BLaER1 treated with 17β-estradiol and CSF1 and Interleukin-3, amounts not matched to agents 10 nM and 100 nM (cell line): Measurements from ENCODE around the gene MMP25.

ENCODE experiments used
- H3K27ac ChIP-seq, 11 experiments: shearing (Covaris generic); formaldehyde crosslinking; 2 replicates each; pipeline ENCODE4 v1.8.1; 2022
- H3K27me3 ChIP-seq, 11 experiments: shearing (Covaris generic); formaldehyde crosslinking; 2 replicates each; pipeline ENCODE4 v1.8.1; 2022
- H3K36me3 ChIP-seq, 11 experiments: shearing (Covaris generic); formaldehyde crosslinking; 2 replicates each; pipeline ENCODE4 v1.8.1; 2022
- H3K4me1 ChIP-seq, 10 experiments: shearing (Covaris generic); formaldehyde crosslinking; 2 replicates each; pipeline ENCODE4 v1.8.1; 2022
- H3K4me2 ChIP-seq, 11 experiments: shearing (Covaris generic); formaldehyde crosslinking; 2 replicates each; pipeline ENCODE4 v1.8.1; 2022
- H3K4me3 ChIP-seq, 10 experiments: shearing (Covaris generic); formaldehyde crosslinking; 2 replicates each; pipeline ENCODE4 v1.8.1; 2022
- H3K9ac ChIP-seq, 11 experiments: shearing (Covaris generic); formaldehyde crosslinking; 2 replicates each; pipeline ENCODE4 v1.8.1; 2022
- H3K9me3 ChIP-seq, 11 experiments: shearing (Covaris generic); formaldehyde crosslinking; replicated peaks in 1 of 11; 2 replicates each; pipeline ENCODE4 v1.8.1; 2022
- H4K20me1 ChIP-seq, 11 experiments: shearing (Covaris generic); formaldehyde crosslinking; 2 replicates each; pipeline ENCODE4 v1.8.1; 2022
- Cebpa-rat ChIP-seq, 11 experiments: shearing (Covaris generic); IDR thresholded peaks; 2 replicates each; pipeline ENCODE4 v1.8.1; 2022

The MMP25 gene

DNA sequence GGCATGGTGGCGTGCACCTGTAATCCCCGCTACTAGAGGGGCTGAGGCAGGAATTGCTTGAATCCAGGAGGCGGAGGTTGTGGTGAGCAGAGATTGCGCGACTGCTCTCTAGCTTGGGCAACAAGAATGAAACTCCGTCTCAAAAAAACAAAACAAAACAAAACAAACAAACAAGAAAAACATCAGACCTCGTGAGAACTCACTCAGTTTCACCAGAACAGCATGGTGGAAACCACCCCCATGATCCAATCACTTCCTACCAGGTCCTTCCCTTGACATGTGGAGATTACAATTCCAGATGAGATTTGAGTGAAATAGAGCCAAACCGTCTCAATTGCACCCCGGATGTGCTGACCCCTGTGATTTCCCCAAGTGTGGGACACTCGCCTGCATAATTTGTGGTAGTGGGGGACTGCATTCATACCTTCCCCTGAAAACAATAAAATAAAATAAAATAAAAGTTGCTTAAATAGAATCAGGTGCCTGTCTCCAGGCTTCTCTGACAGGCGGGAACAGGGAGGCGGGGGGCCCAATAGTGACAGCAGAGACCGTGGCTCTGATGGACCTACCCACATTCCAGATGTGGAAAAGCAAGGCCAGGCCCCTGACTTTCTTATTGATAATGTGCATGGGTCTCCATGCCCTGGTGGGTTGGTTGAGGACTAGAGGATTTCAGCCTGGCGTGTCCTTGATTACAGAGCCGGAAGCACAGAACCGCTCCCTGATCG, 39.7 kb downstream of the MMP25 start:
- H3K27me3 ChIP-seq: no peaks in the 10 kb centered on the region
- H3K9me3 ChIP-seq: peaks cover 0 to 5% (median 4%) of the 10 kb centered on the region in 11 experiments; a peak in 18 of 22 replicates
- peak overlapping the region; percentile 80 to 100 (median 90) for H3K4me2 ChIP-seq
- peaks cover 0 to 3% (median 0%) of the 10 kb centered on the region in 11 experiments; a peak in 3 of 22 replicates for H3K36me3 ChIP-seq
- no peaks in the 10 kb centered on the region for H4K20me1 ChIP-seq
- H3K4me1 ChIP-seq: peaks cover 31 to 60% (median 48%) of the 10 kb centered on the region in 10 experiments
- no peak for TF ChIP-seq Cebpa-rat (IDR thresholded peaks at IDR 0.05)
- peak overlapping the region; percentile 44 to 76 (median 63); a peak in 18 of 22 replicates for H3K9ac ChIP-seq
- peak overlapping the region; percentile 51 to 79 (median 65); a peak in 21 of 22 replicates for H3K27ac ChIP-seq
- H3K4me3 ChIP-seq: peak overlapping the region in 8 of 10 experiments; percentile 39 to 62 (median 48); a peak in 15 of 20 replicates

DNA sequence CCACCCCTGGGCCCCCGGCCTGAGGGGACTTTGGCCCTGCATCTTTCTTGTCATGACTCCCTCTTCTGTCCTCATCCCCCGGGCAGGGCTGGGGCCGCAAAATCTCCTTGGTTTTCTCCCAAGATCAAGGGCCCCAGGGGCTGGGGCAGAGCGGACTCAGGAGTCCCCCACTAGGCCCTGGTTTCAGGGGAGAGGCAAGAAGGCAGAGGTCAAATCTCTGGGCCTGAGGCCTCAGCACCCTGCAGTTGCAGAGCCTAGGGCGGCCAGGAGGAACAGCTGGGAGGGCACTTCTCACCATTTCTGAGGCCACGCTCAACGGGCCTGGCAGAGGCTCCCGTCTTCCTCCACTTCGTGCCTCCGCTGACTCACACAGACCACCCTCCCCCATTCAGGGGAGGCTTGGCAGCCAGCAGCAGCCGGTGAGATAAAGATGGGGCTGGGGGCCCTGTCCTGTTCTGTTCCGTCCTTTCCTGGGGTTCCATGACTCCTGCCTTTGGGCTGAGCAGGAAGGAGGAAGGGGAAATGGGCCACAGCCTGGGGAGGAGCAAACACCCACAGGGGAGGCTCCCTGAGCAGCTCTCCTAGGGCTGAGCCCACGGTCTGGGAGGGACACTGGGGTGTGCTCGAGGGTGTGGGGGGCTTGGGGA, 40.4 kb downstream of the MMP25 start:
- H3K27ac ChIP-seq: peak overlapping the region; percentile 51 to 79 (median 65); a peak in 21 of 22 replicates
- peak overlapping the region; percentile 44 to 76 (median 63); a peak in 21 of 22 replicates for H3K9ac ChIP-seq
- H4K20me1 ChIP-seq: no peaks in the 10 kb centered on the region
- no peaks in the 10 kb centered on the region for H3K9me3 ChIP-seq
- no peaks in the 10 kb centered on the region for H3K36me3 ChIP-seq
- peaks cover 34 to 66% (median 53%) of the 10 kb centered on the region in 10 experiments for H3K4me1 ChIP-seq
- no peaks in the 10 kb centered on the region for H3K27me3 ChIP-seq
- H3K4me3 ChIP-seq: peak overlapping the region; percentile 1 to 62 (median 46); a peak in 17 of 20 replicates
- peak overlapping the region; percentile 80 to 100 (median 90) for H3K4me2 ChIP-seq
- no peak for TF ChIP-seq Cebpa-rat (IDR thresholded peaks at IDR 0.05)

DNA sequence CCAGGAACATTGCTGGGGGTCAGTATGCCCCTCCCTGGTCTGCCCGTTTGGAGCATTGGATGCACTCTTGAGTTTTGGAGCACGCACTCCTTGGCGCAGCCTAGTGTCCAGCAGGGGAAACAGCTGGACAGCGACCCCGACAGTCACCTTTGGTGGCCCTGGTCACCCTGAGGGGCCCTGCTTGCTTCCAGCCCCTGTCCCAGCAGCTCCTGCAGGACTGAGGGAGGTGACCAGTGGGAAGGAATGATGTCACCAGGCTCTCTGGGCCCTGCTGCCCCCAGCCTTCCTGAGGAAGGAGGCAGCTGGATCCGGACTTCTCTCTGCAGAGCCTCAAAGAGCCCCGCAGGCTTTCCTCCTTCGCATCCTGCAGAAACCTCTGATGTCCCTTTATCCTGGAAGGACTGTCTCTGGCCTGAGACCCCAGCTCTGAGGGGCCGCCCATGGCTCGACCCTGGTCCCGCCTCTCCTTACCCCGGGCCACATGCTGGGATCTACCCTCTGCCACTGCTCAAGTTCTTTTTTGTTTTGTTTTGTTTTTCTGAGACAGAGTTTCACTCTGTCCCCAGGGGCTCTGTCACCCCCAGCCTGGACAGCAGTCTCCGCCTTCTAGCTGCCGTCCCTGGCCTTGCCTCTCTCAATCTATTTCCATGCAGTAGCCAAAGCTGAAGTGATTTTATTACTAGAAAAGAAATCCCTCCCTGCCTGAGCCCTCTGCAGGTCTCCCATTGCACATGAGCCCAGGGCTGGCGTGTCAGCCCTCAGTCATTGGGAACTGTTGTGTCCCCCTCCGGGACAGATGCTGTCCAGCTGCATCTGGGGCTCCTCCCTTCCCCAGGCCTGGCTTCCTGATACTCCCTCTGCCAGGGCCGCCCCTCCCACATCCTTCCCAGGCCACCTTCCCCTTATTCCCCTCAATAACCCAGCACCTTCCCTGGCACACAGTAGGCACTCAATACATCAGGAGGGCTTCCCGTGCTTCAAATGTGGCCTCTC, 41.2 kb downstream of the MMP25 start:
- peak overlapping the region; percentile 1 to 62 (median 46); a peak in 18 of 20 replicates for H3K4me3 ChIP-seq
- H3K27me3 ChIP-seq: peaks cover 0 to 3% (median 0%) of the 10 kb centered on the region in 11 experiments; a peak in 1 of 22 replicates
- no peak for TF ChIP-seq Cebpa-rat (IDR thresholded peaks at IDR 0.05)
- H4K20me1 ChIP-seq: no peaks in the 10 kb centered on the region
- peak overlapping the region; percentile 51 to 79 (median 65); a peak in 21 of 22 replicates for H3K27ac ChIP-seq
- no peaks in the 10 kb centered on the region for H3K36me3 ChIP-seq
- H3K4me2 ChIP-seq: peak overlapping the region; percentile 80 to 100 (median 90)
- peaks cover 41 to 75% (median 62%) of the 10 kb centered on the region in 10 experiments for H3K4me1 ChIP-seq
- no peaks in the 10 kb centered on the region for H3K9me3 ChIP-seq
- H3K9ac ChIP-seq: peak overlapping the region; percentile 44 to 76 (median 63); a peak in 19 of 22 replicates

DNA sequence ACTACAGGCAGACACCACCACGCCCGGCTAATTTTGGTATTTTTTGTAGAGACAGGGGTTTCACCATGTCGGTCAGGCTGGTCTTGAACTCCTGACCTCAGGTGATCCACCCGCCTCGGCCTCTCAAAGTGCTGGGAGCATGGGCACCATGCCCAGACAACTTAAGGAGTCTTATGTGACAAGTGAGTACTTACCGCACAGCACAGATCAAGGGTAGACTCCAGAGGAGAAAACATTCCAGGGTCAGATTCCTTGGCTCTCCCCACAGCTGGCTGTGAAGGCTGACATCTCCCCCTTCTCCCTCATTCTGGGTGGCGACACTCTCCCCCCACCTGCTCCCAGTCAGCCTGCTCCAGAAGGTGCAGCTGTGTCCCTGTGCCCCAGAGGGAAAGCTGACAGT, 42.1 kb downstream of the MMP25 start:
- Histone ChIP-seq H3K27ac (peak overlapping the region in 3 of 11 experiments; percentile 64 to 79 (median 78); a peak in 4 of 22 replicates), H3K4me2 (peak overlapping the region in 10 of 11 experiments; percentile 80 to 100 (median 88); a peak in 20 of 22 replicates), H4K20me1 (no peaks in the 10 kb centered on the region), H3K27me3 (peaks cover 0 to 4% (median 0%) of the 10 kb centered on the region in 11 experiments; a peak in 1 of 22 replicates), H3K36me3 (no peaks in the 10 kb centered on the region), H3K4me3 (no peak overlapping the region), H3K9me3 (no peaks in the 10 kb centered on the region), H3K9ac (peak overlapping the region in 3 of 11 experiments; percentile 9 to 68 (median 66); a peak in 2 of 22 replicates), H3K4me1 (peaks cover 41 to 84% (median 71%) of the 10 kb centered on the region in 10 experiments)
- no peak for TF ChIP-seq Cebpa-rat (IDR thresholded peaks at IDR 0.05)

DNA sequence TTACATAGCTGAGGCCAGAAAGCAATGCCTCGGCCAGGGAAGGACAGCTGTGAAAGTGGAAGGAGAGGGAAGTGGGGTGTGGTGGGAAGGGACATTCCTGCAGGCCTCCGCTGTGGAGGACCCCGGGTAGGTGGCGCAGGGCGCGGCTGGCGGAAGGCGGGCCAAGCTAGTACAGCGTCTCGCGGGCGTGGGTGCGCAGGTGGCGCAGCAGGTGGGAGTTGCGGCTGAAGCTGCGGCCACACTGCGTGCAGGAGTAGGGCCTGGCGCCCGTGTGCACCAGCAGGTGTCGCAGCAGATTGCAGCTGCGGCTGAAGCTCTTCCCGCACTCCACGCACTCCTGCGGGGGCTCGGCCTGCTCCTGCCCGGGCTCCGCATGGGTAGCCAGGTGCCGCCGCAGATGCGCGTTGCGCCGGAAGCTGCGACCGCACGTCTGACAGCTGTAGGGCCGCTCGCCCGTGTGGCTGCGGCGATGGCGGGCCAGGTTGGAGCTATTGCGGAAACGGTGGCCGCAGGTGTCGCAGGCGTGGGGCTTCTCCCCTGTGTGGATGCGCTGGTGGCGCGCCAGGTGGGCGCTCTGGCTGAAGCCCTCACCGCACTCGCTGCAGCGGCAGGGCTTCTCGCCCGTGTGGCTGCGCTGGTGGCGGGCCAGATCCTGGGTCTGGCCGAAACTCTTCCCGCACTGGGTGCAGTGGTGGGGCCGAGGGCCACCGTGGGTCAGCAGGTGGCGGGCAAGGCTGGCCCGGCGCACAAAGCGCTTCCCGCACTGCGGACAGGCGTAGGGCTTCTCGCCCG, 42.8 kb downstream of the MMP25 start:
- Histone ChIP-seq H4K20me1 (no peaks in the 10 kb centered on the region), H3K27me3 (peaks cover 0 to 4% (median 0%) of the 10 kb centered on the region in 11 experiments; a peak in 1 of 22 replicates), H3K36me3 (no peaks in the 10 kb centered on the region), H3K4me2 (peak overlapping the region in 9 of 11 experiments; percentile 80 to 100 (median 90); a peak in 13 of 22 replicates), H3K4me1 (peaks cover 41 to 89% (median 77%) of the 10 kb centered on the region in 10 experiments), H3K27ac (peak overlapping the region in 1 of 11 experiments; percentile 78; a peak in 1 of 22 replicates), H3K9me3 (no peaks in the 10 kb centered on the region), H3K4me3 (no peak overlapping the region), H3K9ac (no peak overlapping the region)
- TF ChIP-seq Cebpa-rat (IDR thresholded peaks at IDR 0.05): no peak

DNA sequence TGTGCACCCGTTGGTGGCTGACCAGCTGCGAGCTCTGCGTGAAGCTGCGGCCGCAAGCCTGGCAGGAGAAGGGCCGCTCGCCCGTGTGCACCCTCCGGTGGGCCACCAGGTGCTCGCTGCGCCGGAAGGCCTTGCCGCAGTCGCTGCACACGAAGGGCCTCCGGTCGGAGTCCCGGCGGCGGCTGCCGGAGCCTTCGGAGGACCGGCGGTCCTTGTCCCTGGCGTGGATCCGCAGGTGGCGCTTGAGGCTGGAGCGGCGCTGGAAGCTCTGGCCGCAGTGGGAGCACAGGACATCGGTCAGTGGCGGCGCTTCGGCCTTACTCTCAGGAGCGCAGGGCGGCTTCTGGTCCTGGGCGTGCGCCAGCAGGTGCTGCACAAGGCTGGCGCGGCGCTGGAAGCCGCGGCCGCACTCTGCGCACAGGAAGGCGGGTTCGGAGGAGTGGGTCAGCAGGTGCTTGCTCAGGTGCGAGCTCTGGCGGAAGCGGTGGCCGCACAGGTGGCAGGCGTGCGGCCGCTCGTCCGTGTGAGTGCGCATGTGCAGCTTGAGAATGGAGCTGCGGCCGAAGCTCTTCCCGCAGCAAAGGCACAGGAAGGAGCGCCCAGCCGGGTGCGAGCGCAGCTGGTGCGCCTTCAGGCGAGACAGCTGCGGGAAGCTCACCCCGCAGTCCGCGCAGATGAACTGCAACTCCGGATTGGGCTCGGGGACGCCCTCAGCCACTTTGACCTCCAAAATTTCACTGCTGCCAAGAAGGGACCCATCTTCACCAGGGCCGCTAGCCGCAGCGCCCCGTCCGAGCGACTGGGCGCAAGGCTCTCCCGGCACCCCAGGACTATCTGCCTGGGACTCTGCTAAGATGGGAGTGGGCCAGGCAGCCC, 43.6 kb downstream of the MMP25 start:
- Histone ChIP-seq H3K27me3 (peaks cover 0 to 4% (median 0%) of the 10 kb centered on the region in 11 experiments; a peak in 1 of 22 replicates), H3K36me3 (no peaks in the 10 kb centered on the region)
- no peak for TF ChIP-seq Cebpa-rat (IDR thresholded peaks at IDR 0.05)

DNA sequence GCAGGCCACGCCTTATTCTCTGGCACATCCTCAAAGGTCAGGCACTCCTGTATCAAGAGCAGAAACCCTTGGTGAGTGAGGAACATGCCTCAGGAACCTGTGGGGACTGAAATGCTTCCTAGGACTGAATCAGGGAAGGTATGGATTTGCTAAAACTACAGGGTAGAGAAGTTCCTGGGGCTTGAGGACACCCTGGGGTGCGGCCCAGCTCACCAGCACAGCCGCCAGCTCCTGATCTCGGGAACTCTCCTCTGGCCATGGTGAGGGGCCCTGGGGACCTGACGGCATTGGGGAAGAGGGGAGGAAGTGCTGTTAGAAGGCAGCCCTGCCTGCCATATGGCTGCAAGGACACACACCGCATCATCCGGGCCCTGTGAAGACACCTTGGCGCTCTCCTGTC, 45.2 kb downstream of the MMP25 start:
- no peak for TF ChIP-seq Cebpa-rat (IDR thresholded peaks at IDR 0.05)
- H3K4me1 ChIP-seq: peaks cover 36 to 83% (median 76%) of the 10 kb centered on the region in 10 experiments
- H3K9ac ChIP-seq: peak overlapping the region in 6 of 11 experiments; percentile 1 to 28 (median 11); a peak in 3 of 22 replicates
- H3K36me3 ChIP-seq: no peaks in the 10 kb centered on the region
- H3K4me2 ChIP-seq: peak overlapping the region in 9 of 11 experiments; percentile 51 to 86 (median 71); a peak in 18 of 22 replicates
- no peak overlapping the region for H3K4me3 ChIP-seq
- H3K27ac ChIP-seq: peak overlapping the region in 2 of 11 experiments; percentile 4 to 24; a peak in 3 of 22 replicates
- no peaks in the 10 kb centered on the region for H4K20me1 ChIP-seq
- H3K27me3 ChIP-seq: peaks cover 0 to 4% (median 0%) of the 10 kb centered on the region in 11 experiments; a peak in 1 of 22 replicates
- no peaks in the 10 kb centered on the region for H3K9me3 ChIP-seq

More for the DNA sequence above, 43.6 kb downstream of the MMP25 start:
- Histone ChIP-seq H3K27ac (no peak overlapping the region), H3K4me3 (no peak overlapping the region), H3K9me3 (no peaks in the 10 kb centered on the region), H4K20me1 (no peaks in the 10 kb centered on the region), H3K4me1 (peaks cover 40 to 86% (median 76%) of the 10 kb centered on the region in 10 experiments), H3K4me2 (no peak overlapping the region), H3K9ac (no peak overlapping the region)
